Activated CD8-positive, alpha-beta memory T cell treated with anti-CD3 and anti-CD28 coated beads for 36 hours (primary cell): ENCODE measurements around the gene PIK3R2. TPM values are rescaled to one million over a fixed set of nuclear protein-coding genes. Genes with fewer than 3 reads are reported as not detected.

ENCODE experiments used
- CTCF ChIA-PET: fragments of 350-600 bp; sonication (Branson Sonifier 250); formaldehyde crosslinking; loops from one replicate; lab custom pipeline; 2021; ENCODE audit warnings: antibody characterized with exemption; lab: Charles Lee
- POLR2A ChIA-PET: fragments of 350-600 bp; sonication (Branson Sonifier 250); formaldehyde crosslinking; loops from one replicate; lab custom pipeline; 2021; ENCODE audit warnings: antibody characterized with exemption; lab: Charles Lee
- total RNA-seq, 2 experiments: library from RNA; stranded (reverse); gene quantifications; one replicate each; pipeline ENCODE4 v1.2.3, GENCODE V29; 2021

PIK3R2 gene
- total RNA-seq, 2 experiments from 2014 or later, result 18.6 to 19.5 TPM

- CTCF ChIA-PET, result interaction anchor here (0.6 to 2.9 kb wide), 2 partner anchors 32 to 160 kb away, joined by 5 to 12 read pairs; partner anchors contain the start of gene PIK3R2
- POLR2A ChIA-PET, result interaction anchor here (1.1 to 1.2 kb wide), 2 partner anchors 22 to 32 kb away, joined by 3 to 5 read pairs; partner anchors contain the start of gene MAST3
These were observed 33.3 kb upstream of the PIK3R2 start for GRCh38 chr19:18119717-18120105.

- CTCF ChIA-PET, result interaction anchor here (2.9 kb wide), 1 partner anchor 32 kb away, joined by 12 read pairs; the partner anchor contains the start of gene PIK3R2
- POLR2A ChIA-PET, result interaction anchor here (1.1 kb wide), 1 partner anchor 32 kb away, joined by 5 read pairs; no protein-coding TSS in a partner anchor
These were observed 32.8 kb upstream of the PIK3R2 start for GRCh38 chr19:18120127-18120526.

- POLR2A ChIA-PET, result no interaction called here
- CTCF ChIA-PET, result interaction anchor here (1.1 kb wide), 1 partner anchor 39 kb away, joined by 3 read pairs; no protein-coding TSS in a partner anchor
These were observed 31.8 kb upstream of the PIK3R2 start for GRCh38 chr19:18121166-18121565.

- ChIA-PET CTCF (interaction anchor here (0.6 kb wide), 1 partner anchor 120 kb away, joined by 4 read pairs; no protein-coding TSS in a partner anchor), POLR2A (no interaction called here)
These were observed 30.5 kb upstream of the PIK3R2 start for GRCh38 chr19:18122424-18122823.

- CTCF ChIA-PET, result interaction anchor here (0.6 kb wide), 1 partner anchor 119 kb away, joined by 4 read pairs; no protein-coding TSS in a partner anchor
- POLR2A ChIA-PET, result no interaction called here
These were observed 29.8 kb upstream of the PIK3R2 start for GRCh38 chr19:18122860-18123795.

- CTCF ChIA-PET, result no interaction called here
- POLR2A ChIA-PET, result no interaction called here
These were observed 29.1 kb upstream of the PIK3R2 start for GRCh38 chr19:18123819-18124218.

- CTCF ChIA-PET, result interaction anchor here (2.3 kb wide), 1 partner anchor 13 kb away, joined by 7 read pairs; no protein-coding TSS in a partner anchor
These were observed 26.9 kb upstream of the PIK3R2 start for GRCh38 chr19:18126097-18126496.

GRCh38 chr19:18128044-18128443 is 24.9 kb upstream of the PIK3R2 start:
- CTCF ChIA-PET, result interaction anchor here (1.0 kb wide), 1 partner anchor 23 kb away, joined by 3 read pairs; no protein-coding TSS in a partner anchor
- POLR2A ChIA-PET, result no interaction called here

More at GRCh38 chr19:18126097-18126496, 26.9 kb upstream of the PIK3R2 start:
- POLR2A ChIA-PET, result no interaction called here

GRCh38 chr19:18128805-18129204 is 24.2 kb upstream of the PIK3R2 start:
- CTCF ChIA-PET, result interaction anchor here (1.0 kb wide), 1 partner anchor 23 kb away, joined by 3 read pairs; no protein-coding TSS in a partner anchor
- POLR2A ChIA-PET, result no interaction called here

- ChIA-PET POLR2A (no interaction called here), CTCF (no interaction called here)
These were observed 22.3 kb upstream of the PIK3R2 start for GRCh38 chr19:18130523-18131242.

- CTCF ChIA-PET, result no interaction called here
These were observed 20.9 kb upstream of the PIK3R2 start for GRCh38 chr19:18131841-18132596.

GRCh38 chr19:18135712-18136584 is 17.0 kb upstream of the PIK3R2 start:
- CTCF ChIA-PET, result interaction anchor here (0.6 kb wide), 1 partner anchor 44 kb away, joined by 3 read pairs; no protein-coding TSS in a partner anchor
- POLR2A ChIA-PET, result no interaction called here

More at GRCh38 chr19:18131841-18132596, 20.9 kb upstream of the PIK3R2 start:
- POLR2A ChIA-PET, result no interaction called here

- ChIA-PET POLR2A (no interaction called here), CTCF (no interaction called here)
These were observed 15.7 kb upstream of the PIK3R2 start for GRCh38 chr19:18137242-18137641.

- POLR2A ChIA-PET, result interaction anchor here (0.7 kb wide), 1 partner anchor 143 kb away, joined by 4 read pairs; no protein-coding TSS in a partner anchor
- CTCF ChIA-PET, result no interaction called here
These were observed 15.2 kb upstream of the PIK3R2 start for GRCh38 chr19:18137657-18138339.

GRCh38 chr19:18140473-18140872 is 12.5 kb upstream of the PIK3R2 start:
- ChIA-PET CTCF (interaction anchor here (0.6 to 3.0 kb wide), 2 partner anchors 12 to 171 kb away, joined by 4 to 10 read pairs; partner anchors contain the start of gene PIK3R2), POLR2A (no interaction called here)

- CTCF ChIA-PET, result interaction anchor here (0.6 to 3.0 kb wide), 4 partner anchors 11 to 171 kb away, joined by 4 to 10 read pairs (median 4); partner anchors contain the start of gene PIK3R2
- POLR2A ChIA-PET, result no interaction called here
These were observed 11.9 kb upstream of the PIK3R2 start for GRCh38 chr19:18141031-18141430.

GRCh38 chr19:18143902-18144301 is 9.1 kb upstream of the PIK3R2 start:
- ChIA-PET CTCF (no interaction called here), POLR2A (no interaction called here)
